Testis (tissue), 5 donors: Measurements from ENCODE around the gene GRB14. TPM values are rescaled to one million over a fixed set of nuclear protein-coding genes. Genes with fewer than 3 reads are reported as not detected.

Source experiments
- DNase-seq: peaks from one replicate; pipeline ENCODE4 v3.0.0-alpha.2; 2019
- H3K27ac ChIP-seq, 2 donors: fragments of 200-600 bp; sonication (generic); one replicate each; pipeline ENCODE4 v1.5.1; 2019
- H3K27me3 ChIP-seq: fragments of 200-600 bp; sonication (generic); one replicate; pipeline ENCODE4 v1.5.1; 2019
- H3K36me3 ChIP-seq: fragments of 200-600 bp; sonication (generic); one replicate; pipeline ENCODE4 v1.5.1; 2017; ENCODE audit warnings: low read depth; ENCODE audit errors: missing control alignments
- H3K4me1 ChIP-seq: fragments of 200-600 bp; sonication (generic); one replicate; pipeline ENCODE4 v1.5.1; 2019
- H3K4me3 ChIP-seq, 2 donors: fragments of 200-600 bp; sonication (generic); one replicate each; pipeline ENCODE4 v1.5.1; 2017 to 2019
- H3K9me3 ChIP-seq: fragments of 200-600 bp; sonication (generic); one replicate; pipeline ENCODE4 v1.5.1; 2017
- CTCF ChIP-seq, 3 experiments: fragments of 450-650 bp in 2 of 3; fragments of 200-600 bp in 1 of 3; sonication (generic) in 1 of 3; IDR thresholded peaks; one replicate each; pipeline ENCODE4 v1.5.1; 2016 to 2019; ENCODE audit warnings: antibody characterized with exemption in 3 of 3, mild to moderate bottlenecking in 2 of 3, moderate library complexity in 1 of 3
- POLR2A ChIP-seq: fragments of 450-650 bp; IDR thresholded peaks from one replicate; pipeline ENCODE4 v1.6.1; 2017; ENCODE audit warnings: antibody characterized with exemption, mild to moderate bottlenecking, moderate library complexity
- WGBS, 2 donors: methylation state at CpG; one replicate each; pipeline ENCODE4 v1.1.5; 2018; 5-methylcytosine and 5-hydroxymethylcytosine counted together
- intact Hi-C: fragments of 100-400 bp; cut with DNase I; formaldehyde crosslinking; loops from one replicate; pipeline ENCODE4 v1.15.1; 2023; ENCODE audit warnings: low total_unique reads
- long read RNA-seq, 2 donors: transcript quantifications; one replicate each; lab custom pipeline, GENCODE V29; 2026
- polyA plus RNA-seq: library from polyadenylated mRNA; stranded (reverse); fragments of 350-450 nt; fragmentation: Illumina TruSeq; extraction: RNeasy Lipid Tissue Mini Kit (QIAGEN cat#74804); gene quantifications from one replicate; pipeline ENCODE4 v1.2.3, GENCODE V29; 2014; ENCODE audit warnings: low read depth, low replicate concordance; ENCODE audit not compliant: insufficient read depth
- total RNA-seq, 2 donors: library from RNA; depleted of rRNA; stranded (reverse); fragments of >200 nt; gene quantifications; one replicate each; pipeline ENCODE4 v1.2.3, GENCODE V29; 2016

GRB14 gene
- total RNA-seq (10 to 100 TPM; 59.0 to 67.3 TPM), polyA plus RNA-seq (30.6 TPM)
- long read RNA-seq, donor 1, partial matches to known transcripts = 7 of 8 reads
- long read RNA-seq, donor 1, other reads (novel, unspliced or antisense) = 0 of 8 reads
- long read RNA-seq, donor 2 = 0 reads

GRCh38 chr2:164620873-164621763 is at the start of gene GRB14:
Gene GRB14, minus strand, starts transcription at chr2:164621482. Its CDS starts 173 bp downstream, at chr2:164621309.
- TF ChIP-seq CTCF (IDR thresholded peaks at IDR 0.05) (no peak), POLR2A (no peak)
- WGBS, 2 donors = 0 to 1% methylated on average over 20 to 76 of the region's 96 CpGs
- intact Hi-C loops = no loop called here
- peak; percentile 45 for DNase-seq
- Histone ChIP-seq H3K4me1 (no peaks in the 10 kb centered on the region), H3K27me3 (no peaks in the 10 kb centered on the region), H3K9me3 (no peaks in the 10 kb centered on the region), H3K27ac (no peak within 1 kb of the TSS), H3K36me3 (no peaks in the 10 kb centered on the region), H3K4me3 (peak within 1 kb of the TSS; percentile 61 to 67)

- Histone ChIP-seq H3K27ac (no peak overlapping the region), H3K4me3 (no peak overlapping the region), H3K9me3 (no peaks in the 10 kb centered on the region), H3K36me3 (no peaks in the 10 kb centered on the region), H3K27me3 (no peaks in the 10 kb centered on the region), H3K4me1 (no peaks in the 10 kb centered on the region)
- no peak for TF ChIP-seq CTCF (IDR thresholded peaks at IDR 0.05)
- TF ChIP-seq POLR2A = no peak
- no peak for DNase-seq
- intact Hi-C loops = no loop called here
These were observed 48.0 kb upstream of the GRB14 start for GRCh38 chr2:164669291-164669690.

GRCh38 chr2:164667566-164667965 is 46.3 kb upstream of the GRB14 start:
- H3K4me3 ChIP-seq = no peak overlapping the region
- H3K27ac ChIP-seq = no peak overlapping the region
- no peaks in the 10 kb centered on the region for H3K9me3 ChIP-seq
- WGBS, 2 donors = 90 to 97% methylated on average over 2 of the region's 2 CpGs
- no peak for DNase-seq
- no peaks in the 10 kb centered on the region for H3K27me3 ChIP-seq
- intact Hi-C loops = no loop called here
- TF ChIP-seq CTCF (IDR thresholded peaks at IDR 0.05) (no peak), POLR2A (no peak)
- no peaks in the 10 kb centered on the region for H3K36me3 ChIP-seq
- H3K4me1 ChIP-seq = no peaks in the 10 kb centered on the region

GRCh38 chr2:164664070-164664469 is 42.8 kb upstream of the GRB14 start:
- Histone ChIP-seq H3K9me3 (no peaks in the 10 kb centered on the region), H3K4me3 (no peak overlapping the region), H3K27me3 (no peaks in the 10 kb centered on the region), H3K36me3 (no peaks in the 10 kb centered on the region), H3K27ac (no peak overlapping the region), H3K4me1 (no peaks in the 10 kb centered on the region)
- intact Hi-C loops = no loop called here
- no peak for DNase-seq
- TF ChIP-seq CTCF (IDR thresholded peaks at IDR 0.05) (no peak), POLR2A (no peak)
